ENCODE measurements around the gene BDKRB2. TPM values are rescaled to one million over a fixed set of nuclear protein-coding genes. Genes with fewer than 3 reads are reported as not detected.

BDKRB2 gene
- total and polyA plus RNA-seq, 2 of the 8 experiments (the other 6 are each of a cell fraction or from before 2014, with no cell fraction given): 0.13 to 0.21 TPM

GRCh38 chr14:96270565-96271420, 66.2 kb downstream of the BDKRB2 start:
- Histone ChIP-seq H3K4ac (replicated peaks; ENCODE audit: insufficient read length, low read depth, low read length) (no peak overlapping the region), H3K14ac (ENCODE audit: insufficient read length) (no peak overlapping the region), H3K36me3 (ENCODE audit: control insufficient read depth in 2 of 4, insufficient read depth in 4 of 4, low read length in 3 of 4) (no peaks in the 10 kb centered on the region), H4K8ac (ENCODE audit: extremely low read depth, insufficient read depth, low read length) (no peak overlapping the region), H2BK120ac (replicated peaks; ENCODE audit: low read depth, low read length) (no peak overlapping the region), H2BK15ac (ENCODE audit: low read length) (no peak overlapping the region), H3K27ac (ENCODE audit: low read depth, low read length) (no peak overlapping the region), H3K27me3 (replicated peaks in 1 of 4; ENCODE audit: control insufficient read depth in 3 of 4, extremely low read depth in 1 of 4, insufficient read depth in 3 of 4, low read length in 3 of 4) (no peaks in the 10 kb centered on the region), H3K4me1 (replicated peaks in 1 of 4; ENCODE audit: control insufficient read depth in 3 of 4, insufficient read depth in 4 of 4, low read length in 3 of 4) (no peaks in the 10 kb centered on the region), H3K9me3 (ENCODE audit: insufficient read depth in 2 of 2, low read depth in 1 of 2, low read length in 1 of 2) (0 out of 4 replicates have a peak, but pooled peaks cover 0 to 4% of the 10 kb centered on the region in 2 experiments), H3K4me2 (ENCODE audit: insufficient read depth in 1 of 2, low read depth in 2 of 2, low read length in 2 of 2) (no peak overlapping the region), H4K5ac (ENCODE audit: insufficient read length, low read depth, low read length) (no peak overlapping the region), H4K20me1 (replicated peaks in 1 of 2; ENCODE audit: control insufficient read depth in 1 of 2, insufficient read depth in 2 of 2, low read length in 2 of 2) (no peaks in the 10 kb centered on the region), H3K56ac (replicated peaks; ENCODE audit: insufficient read length, low read depth, low read length) (no peak overlapping the region), H2AFZ (ENCODE audit: low read length) (no peak overlapping the region), H3K23ac (ENCODE audit: insufficient read length) (no peak overlapping the region), H2BK5ac (ENCODE audit: low read depth, low read length) (no peak overlapping the region), H3K9ac (replicated peaks in 1 of 4; ENCODE audit: extremely low read depth in 1 of 4, low read depth in 3 of 4, low read length in 3 of 4) (no peak overlapping the region), H2BK20ac (ENCODE audit: low read length) (no peak overlapping the region), H2AK5ac (ENCODE audit: low read depth, low read length) (no peak overlapping the region), H2BK12ac (ENCODE audit: low read depth, low read length) (no peak overlapping the region), H3K79me2 (ENCODE audit: control insufficient read depth in 1 of 2, insufficient read depth in 2 of 2, low read length in 2 of 2) (no peaks in the 10 kb centered on the region), H3K4me3 (ENCODE audit: extremely low read depth in 1 of 4, insufficient read depth in 2 of 4, low read depth in 3 of 4, low read length in 4 of 4) (no peak overlapping the region), H3K18ac (ENCODE audit: extremely low read depth, low read length) (no peak overlapping the region), H3K23me2 (ENCODE audit: low read depth, low read length) (no peaks in the 10 kb centered on the region), H3K79me1 (ENCODE audit: low read depth, low read length) (no peaks in the 10 kb centered on the region), H4K91ac (replicated peaks; ENCODE audit: insufficient read length, low read length) (no peak overlapping the region)
- DNase-seq (ENCODE audit: low read depth in 1 of 2, low spot score in 2 of 2) (peak in 1 of 2 experiments; percentile 19), FAIRE-seq (no peak)
- ChIA-PET CTCF (ENCODE audit: partially characterized antibody) (interaction anchor here (0.6 to 12.6 kb wide), 4 partner anchors 9 to 287 kb away, joined by 3 to 268 read pairs (median 24); no protein-coding TSS in a partner anchor), POLR2A (ENCODE audit: partially characterized antibody) (no interaction called here)
- WGBS, 2 experiments (ENCODE audit: extremely low coverage in 1 of 2, insufficient coverage in 1 of 2, insufficient read length in 1 of 2, insufficient replicate concordance in 2 of 2, low coverage in 1 of 2, low lambda C conversion rate in 2 of 2, missing lambda C conversion rate in 1 of 2): 85% methylated on average over 8 of the region's 8 CpGs; no CpG with 5 or more reads in 1 of the 2 experiments
- no peak for TF ChIP-seq CREB1 (IDR thresholded peaks at IDR 0.05)
- no peak for TF ChIP-seq E2F6 (IDR thresholded peaks at IDR 0.05)
- no peak for TF ChIP-seq YY1 (IDR thresholded peaks at IDR 0.05; ENCODE audit: low read depth, low read length)
- TF ChIP-seq KDM5A (IDR thresholded peaks at IDR 0.05; ENCODE audit: low read length): no peak
- TF ChIP-seq ASH2L (IDR thresholded peaks at IDR 0.05; ENCODE audit: low read length): no peak
- TF ChIP-seq SP2 (IDR thresholded peaks at IDR 0.05; ENCODE audit: low read length): no peak
- no peak for TF ChIP-seq RXRA (IDR thresholded peaks at IDR 0.05; ENCODE audit: insufficient read depth, low read depth, low read length)
- no peak for TF ChIP-seq TAF7 (optimal IDR thresholded peaks at IDR 0.05; ENCODE audit: borderline replicate concordance, low read depth, low read length)
- TF ChIP-seq SAP30 (IDR thresholded peaks at IDR 0.05; ENCODE audit: insufficient read depth, insufficient replicate concordance, low read length): no peak
- TF ChIP-seq NRF1 (IDR thresholded peaks at IDR 0.05; ENCODE audit: low read depth, low read length): no peak
- TF ChIP-seq GABPA (IDR thresholded peaks at IDR 0.05; ENCODE audit: borderline replicate concordance, insufficient read depth, low read length): no peak
- no peak for TF ChIP-seq SP1 (IDR thresholded peaks at IDR 0.05; ENCODE audit: low read depth, low read length)
- no peak for TF ChIP-seq SIX5 (IDR thresholded peaks at IDR 0.05; ENCODE audit: low read depth, low read length)

Measured in H1 (cell line).